Stimulated activated CD4-positive, alpha-beta T cell treated with anti-CD3 and anti-CD28 coated beads, TNF-alpha, amount 100 ng/mL, for 24 hours (primary cell): Measurements from ENCODE around the gene KLRC1.
"Not testable (repeated sequence)": the region's sequence is repeated elsewhere in the genome, so short reads cannot be mapped to it uniquely, and the experiment has no call there.

ENCODE experiments used
- DNase-seq, 3 experiments: peaks; one replicate each; pipeline ENCODE4 v3.0.0-alpha.2; 2020; ENCODE audit warnings: low read depth in 3 of 3

The KLRC1 gene

DNA sequence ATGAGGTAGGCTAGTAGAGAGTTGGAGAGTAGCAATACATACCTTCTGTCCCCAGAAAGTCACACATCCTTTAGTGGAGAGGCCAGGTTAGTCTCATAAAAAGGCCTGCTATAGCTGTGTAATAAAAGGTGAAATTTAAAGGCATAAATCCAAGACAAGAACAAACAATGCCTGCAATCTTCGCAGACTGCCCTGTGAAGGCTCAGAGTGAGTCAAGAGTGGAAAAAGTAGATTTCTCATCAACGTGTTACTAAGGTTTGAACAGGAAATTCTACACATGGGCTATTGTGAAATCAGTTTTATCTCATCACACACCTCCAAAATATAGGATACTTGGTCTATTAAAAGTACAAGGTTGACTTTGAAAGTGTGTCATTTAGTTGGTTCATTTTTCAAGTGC lies at the start of gene KLRC1:
TSS of gene KLRC1 (minus strand) at position 222 of the 400 bp plus-strand sequence. CDS start 2,221 bp downstream, outside the sequence.
- no peak for DNase-seq

DNA sequence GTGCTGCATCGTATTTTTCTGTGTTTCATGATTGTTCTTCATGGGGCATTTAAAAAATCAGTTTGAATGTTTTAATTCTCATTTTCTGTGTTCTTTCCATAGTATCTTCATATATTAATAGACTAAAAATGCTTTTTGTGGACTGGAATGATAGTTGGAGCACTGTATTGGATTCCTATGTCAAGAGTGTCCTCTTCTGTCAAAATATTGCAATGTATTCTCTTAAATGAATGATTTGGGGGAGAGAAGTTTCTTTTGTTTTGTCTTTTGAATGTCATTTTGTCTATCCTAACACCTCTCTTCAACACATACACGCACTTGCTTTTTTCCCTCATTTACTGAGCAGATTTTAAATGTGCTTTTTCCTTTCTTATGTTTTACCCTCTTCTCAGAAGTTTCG lies 47.9 kb upstream of the KLRC1 start:
- no peak for DNase-seq

DNA sequence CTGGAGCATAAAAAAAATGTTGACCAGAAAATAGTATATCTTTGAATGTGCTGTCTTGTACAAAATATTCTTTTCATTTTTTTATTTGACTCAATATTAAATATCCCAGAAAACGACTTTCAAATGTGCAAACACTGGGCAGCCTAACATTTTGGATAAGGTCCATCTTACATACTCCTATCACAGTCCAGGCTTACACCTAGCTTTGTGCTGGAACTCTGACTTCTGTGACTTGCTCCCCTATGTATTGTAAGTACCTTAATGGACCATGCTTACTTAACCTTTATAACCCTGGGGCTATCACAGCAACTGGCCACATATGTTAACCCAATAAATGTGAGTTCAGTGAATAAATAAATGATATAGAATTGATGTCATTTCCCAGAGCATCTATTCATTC lies 44.9 kb upstream of the KLRC1 start:
- DNase-seq = no peak

DNA sequence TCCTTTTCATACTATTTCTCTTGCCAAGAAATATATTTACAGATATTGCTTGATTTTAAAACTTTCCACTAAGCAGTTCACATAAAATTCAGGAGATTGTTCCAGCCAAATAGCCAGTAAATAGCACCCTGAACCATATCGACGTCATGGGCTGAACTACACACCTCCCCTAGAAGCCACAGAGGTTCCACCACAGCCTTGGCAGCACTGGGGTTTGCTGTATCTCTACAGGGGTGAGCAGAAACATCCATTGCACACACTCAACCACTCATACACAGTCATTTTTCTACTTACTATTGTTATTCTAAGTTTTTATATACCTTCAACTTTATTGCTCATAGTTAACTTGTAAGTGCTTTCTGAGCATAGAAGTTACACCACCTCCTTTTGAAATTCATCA lies 44.4 kb upstream of the KLRC1 start:
- no peak for DNase-seq

DNA sequence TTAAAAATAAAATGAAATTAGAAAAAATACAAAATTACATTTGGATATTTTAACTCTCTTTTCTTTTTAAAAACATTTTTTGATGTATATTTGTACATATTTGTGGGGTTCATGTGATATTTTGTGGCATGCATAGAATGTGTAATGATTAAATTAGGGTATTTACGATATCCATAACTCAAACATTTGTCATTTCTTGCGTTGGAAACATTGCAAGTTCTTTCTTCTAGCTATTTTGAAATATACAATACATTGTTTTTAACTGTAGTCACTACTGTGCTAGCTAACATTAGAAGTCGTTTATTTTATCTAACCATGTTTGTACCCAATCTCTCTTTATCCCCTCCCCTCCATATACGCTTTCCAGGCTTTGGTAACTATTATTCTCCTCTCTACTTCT lies 38.6 kb upstream of the KLRC1 start:
- DNase-seq = no peak

DNA sequence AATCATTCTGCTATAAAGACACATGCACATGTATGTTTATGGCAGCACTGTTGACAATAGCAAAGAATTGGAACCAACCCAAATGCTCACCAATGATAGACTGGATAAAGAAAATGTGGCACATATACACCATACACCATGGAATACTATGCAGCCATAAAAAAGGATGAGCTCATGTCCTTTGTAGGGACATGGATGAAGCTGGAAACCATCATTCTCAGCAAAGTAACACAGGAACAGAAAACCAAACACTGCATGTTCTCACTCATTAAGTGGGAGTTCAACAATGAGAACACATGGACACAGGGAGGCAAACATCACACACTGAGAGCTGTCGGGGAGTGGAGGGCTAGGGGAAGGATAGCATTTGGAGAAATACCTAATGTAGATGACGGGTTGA lies 34.2 kb upstream of the KLRC1 start:
- not testable (repeated sequence) for DNase-seq

DNA sequence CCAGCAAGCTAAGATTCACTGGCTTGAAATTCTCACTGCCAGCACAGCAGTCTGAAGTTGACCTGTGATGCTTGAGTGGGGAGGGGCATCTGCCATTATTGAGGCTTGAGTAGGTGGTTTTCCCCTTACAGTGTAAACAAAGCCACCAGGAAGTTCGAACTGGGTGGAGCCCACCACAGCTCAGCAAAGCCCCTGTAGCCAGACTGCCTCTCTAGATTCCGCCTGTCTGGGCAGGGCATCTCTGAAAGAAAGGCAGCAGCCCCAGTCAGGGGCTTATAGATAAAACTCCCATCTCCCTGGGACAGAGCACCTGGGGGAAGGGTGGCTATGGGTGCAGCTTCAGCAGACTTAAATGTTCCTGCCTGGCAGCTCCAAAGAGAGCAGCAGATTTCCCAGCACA lies 28.7 kb upstream of the KLRC1 start:
- not testable (repeated sequence) for DNase-seq

DNA sequence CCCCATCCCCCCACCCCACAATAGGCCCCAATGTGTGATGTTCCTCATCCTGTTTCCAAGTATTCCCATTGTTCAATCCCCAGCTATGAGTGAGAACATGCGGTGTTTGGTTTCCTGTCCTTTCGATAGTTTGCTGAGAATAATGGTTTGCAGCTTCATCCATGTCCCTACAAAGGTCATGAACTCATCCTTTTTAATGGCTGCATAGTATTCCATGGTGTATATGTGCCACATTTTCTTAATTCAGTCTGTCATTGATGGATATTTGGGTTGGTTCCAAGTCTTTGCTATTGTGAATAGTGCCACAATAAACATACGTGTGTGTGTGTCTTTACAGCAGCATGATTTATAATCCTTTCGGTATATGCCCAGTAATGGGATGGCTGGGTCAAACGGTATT lies 19.6 kb upstream of the KLRC1 start:
- not testable (repeated sequence) for DNase-seq

DNA sequence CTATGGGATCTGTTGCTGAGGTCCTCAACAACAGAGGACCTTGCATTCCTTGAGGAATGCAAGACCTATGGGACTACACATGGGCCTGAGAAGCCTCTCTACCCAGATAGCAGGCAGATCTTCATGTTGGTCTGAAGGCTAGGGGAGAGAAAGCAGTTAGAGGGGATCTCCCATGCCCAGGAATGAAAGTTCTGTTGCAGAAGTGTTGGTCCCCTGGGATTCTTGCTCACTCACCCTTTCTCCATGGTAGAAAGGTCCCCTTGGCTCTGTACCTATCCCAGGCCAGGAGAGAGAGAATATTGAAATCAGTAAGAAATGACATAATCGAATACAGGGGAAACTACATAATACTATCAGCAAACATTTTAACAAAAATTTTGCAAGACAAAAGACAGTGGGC lies 16.5 kb upstream of the KLRC1 start:
- DNase-seq = no peak

DNA sequence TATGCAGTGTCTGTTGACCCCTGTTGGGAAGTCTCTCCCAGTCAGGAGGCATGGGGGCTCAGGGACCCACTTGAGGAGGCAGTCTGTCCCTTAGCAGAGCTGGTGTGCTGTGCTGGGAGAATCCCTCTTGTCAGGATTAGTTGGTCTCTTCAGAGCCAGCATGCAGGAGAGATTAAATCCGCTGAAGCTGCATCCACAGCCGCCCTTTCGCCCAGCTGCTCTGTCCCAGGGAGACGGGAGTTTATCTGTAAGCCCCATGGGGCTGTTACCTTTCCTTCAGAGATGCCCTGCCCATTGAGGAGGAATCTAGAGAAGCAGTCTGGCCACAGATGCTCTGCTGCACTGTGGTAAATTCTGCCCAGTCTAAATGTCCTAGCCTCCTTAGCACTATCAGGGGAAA lies 13.1 kb upstream of the KLRC1 start:
- no peak for DNase-seq

DNA sequence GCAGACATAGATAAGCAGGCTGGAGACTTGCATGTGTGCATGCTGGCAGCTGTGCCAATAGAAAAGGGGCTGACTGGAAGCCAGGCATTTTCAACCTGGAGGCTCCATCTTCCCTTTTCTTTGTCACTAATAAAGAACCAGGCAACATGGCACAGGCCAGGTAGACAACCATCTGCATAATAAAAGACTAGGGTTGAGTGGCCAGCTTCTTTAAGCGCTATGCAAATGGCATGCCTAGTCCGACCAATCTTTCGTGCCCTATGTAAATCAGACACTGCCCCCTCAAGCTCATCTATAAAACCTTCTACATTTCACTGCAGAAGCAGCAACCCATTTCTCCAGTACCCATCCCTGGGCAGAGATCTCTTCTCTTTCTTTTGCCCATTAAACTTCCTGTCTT lies 4.6 kb upstream of the KLRC1 start:
- no peak for DNase-seq

DNA sequence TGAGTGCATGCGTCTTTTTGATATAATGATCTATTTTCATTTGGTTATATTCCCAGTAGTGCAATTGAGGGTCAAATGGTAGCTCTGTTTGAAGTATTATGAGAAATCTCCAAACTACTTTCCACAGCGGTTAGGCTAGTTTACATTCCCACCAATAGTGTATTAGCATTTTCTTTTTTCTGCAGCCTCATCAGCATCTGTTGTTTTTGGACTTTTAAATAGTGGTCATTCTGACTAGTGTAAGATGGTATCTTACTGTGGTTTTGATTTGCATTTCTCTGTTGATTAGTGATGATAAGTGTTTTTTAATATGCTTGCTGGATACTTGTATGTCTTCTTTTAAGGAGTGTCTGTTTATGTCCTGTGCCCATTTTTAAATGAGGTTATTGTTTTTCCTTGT lies 3.7 kb upstream of the KLRC1 start:
- DNase-seq = no peak

DNA sequence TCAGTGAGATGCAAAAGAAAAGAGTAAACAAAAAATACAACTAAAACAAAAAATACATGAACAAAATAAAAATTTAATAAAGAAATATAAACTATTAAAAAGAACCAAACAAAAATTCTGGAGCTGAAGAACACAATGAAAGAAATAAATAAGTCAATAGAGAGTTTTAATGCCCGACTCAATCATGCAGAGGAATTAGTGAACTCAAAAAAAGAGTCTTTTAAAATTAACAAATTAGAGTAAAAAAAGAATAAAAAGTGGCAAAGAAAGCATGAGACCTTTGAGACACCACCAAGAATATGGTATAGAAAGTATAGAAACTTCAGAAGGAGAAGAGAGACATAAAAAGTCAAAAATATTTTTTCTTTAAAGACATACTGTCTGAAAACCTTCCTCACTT lies 2.6 kb upstream of the KLRC1 start:
- no peak for DNase-seq

DNA sequence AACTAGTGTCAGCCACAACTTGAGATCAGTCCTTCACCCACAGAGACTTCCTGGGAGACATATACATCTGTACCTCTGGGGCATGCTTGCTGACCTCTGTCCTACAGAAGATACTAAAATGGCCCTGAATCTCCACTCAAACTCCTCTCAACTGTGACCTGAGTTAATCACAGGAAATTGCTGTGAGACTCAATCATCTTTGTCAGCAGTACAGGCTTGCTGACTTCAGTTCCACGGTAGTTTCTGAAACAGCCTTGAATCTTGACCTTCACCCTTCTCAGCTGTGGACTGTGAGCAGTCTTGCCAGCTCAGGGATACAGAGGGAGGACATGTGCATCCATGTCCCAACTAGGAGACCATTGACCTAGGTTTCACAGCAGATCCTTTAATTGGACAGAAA lies 1.4 kb upstream of the KLRC1 start:
- DNase-seq = no peak

DNA sequence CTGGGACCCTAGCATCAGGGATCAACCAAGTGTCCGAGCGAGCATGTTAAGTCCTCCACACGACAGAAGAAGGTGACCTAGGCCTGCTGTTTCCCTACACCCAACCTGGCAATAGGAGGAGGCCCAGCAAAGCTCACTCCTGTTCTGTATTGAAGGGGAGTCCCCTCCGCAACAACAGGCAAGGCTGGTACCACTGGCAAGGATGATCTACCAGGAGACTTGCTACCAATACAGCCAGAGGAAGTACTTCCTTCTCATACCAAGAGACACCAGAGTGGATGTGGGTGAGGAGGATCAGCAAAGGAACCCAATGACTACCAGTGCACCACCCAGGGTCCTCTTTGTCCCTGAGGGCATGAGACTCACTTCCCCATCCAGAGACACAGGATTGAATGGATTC lies 4.9 kb downstream of the KLRC1 start:
- no peak for DNase-seq

DNA sequence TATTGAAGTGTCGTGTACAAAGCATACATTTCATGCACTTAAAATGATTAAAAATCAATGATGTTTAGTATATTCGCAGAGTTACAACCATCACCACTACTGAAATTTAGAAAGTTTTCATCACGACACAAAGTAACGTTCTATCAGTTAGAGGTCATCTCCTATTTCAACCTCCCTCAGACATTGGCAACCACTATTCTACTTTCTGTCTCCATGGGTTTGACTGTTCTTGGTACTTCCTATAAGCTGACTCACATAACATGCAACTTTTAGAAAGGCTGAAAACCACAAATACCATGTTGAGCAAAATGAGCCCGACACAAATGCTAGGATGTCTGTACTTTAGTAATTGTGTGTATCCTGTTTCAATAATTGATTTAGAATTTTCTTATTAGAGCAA lies 7.1 kb downstream of the KLRC1 start:
- not testable (repeated sequence) for DNase-seq

DNA sequence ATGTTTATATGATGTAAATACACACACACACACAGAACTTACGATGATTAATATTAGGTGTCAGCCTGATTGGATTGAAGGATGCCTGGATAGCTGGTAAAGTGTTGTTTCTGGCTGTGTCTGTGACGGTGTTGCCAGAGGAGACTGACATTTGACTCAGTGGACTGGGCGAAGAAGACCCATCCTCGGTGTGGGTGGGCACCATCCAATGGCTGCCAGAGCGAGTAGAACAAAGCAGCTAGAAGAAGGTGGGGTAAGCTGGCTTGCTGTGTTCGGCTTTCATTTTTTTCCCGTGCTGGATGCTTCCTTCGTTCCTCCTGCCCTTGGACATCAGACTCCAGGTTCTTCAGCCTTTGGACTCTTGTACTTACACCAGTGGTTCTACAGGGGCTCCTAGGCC lies 12.0 kb downstream of the KLRC1 start:
- DNase-seq = not testable (repeated sequence)

DNA sequence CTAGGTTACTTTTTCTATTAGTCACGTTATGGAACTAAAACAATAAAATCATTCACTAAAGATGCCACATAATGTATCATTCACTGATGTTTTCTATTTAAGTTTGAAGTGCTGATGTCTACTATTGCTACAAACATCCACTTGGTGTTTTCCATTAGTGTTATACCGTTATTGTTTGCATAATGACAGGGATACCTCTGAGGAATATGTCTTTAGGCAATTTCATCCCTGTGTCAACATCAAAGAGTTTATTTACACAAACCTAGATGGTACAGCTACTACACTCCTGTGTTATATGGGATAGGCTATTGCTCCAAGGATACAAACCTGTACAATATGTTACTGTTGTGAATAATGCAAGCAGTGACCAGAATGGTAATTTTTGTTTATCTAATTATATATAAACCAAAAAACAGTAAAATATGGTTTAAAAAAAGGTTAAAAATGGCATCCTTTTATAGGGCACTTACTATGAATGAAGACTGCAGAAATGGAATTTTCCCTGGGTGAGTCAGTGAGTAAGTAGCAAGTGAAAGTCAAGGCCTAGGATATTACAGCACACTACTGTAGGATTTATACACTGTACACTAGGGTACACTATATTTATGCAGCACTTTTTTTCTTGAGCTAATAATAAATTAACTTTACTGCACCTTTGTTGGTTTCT lies 13.4 kb downstream of the KLRC1 start:
- DNase-seq = not testable (repeated sequence)

DNA sequence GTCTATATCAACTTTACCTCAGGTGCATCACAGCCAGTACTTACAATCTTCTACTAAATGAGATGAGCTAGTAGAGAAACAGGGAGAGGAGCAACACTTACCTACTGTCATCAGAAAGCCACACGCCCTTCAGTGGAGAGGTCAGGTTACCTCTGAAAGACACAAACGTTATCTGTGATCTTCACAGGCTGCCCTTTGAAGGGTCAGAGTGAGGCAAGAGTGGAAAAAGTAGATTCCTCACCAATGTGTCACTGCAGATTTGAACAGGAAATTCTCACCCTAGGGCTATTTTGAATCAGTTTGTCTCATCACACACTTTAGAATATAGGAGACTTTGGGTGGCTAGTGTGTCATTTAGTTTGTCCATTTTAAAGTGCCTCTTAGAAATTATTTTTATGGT lies 15.6 kb downstream of the KLRC1 start:
- DNase-seq = not testable (repeated sequence)

DNA sequence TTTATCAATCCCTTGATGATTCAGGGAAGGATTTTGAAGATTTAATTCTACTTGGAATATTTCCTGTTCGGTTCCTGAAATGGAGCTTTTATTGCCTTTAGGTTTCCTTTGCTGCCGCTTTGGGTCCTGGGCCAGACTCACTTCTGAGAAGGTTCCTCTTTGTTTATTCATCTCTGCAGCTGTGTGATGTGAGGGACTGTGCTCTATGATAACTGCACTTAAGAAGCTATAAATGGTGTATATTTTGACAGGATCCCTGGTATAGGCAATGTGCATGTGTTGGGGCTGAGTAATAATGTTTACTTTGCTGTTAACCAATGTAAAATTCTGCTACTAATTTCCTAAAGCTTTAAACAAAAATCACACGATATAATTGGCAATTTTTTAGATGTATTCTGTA lies 17.4 kb downstream of the KLRC1 start, which contains the start of gene KLRC2:
TSS of gene KLRC2 (minus strand) at position 195 of the 400 bp plus-strand sequence. CDS start at position 171, 24 bp downstream.
- not testable (repeated sequence) for DNase-seq

DNA sequence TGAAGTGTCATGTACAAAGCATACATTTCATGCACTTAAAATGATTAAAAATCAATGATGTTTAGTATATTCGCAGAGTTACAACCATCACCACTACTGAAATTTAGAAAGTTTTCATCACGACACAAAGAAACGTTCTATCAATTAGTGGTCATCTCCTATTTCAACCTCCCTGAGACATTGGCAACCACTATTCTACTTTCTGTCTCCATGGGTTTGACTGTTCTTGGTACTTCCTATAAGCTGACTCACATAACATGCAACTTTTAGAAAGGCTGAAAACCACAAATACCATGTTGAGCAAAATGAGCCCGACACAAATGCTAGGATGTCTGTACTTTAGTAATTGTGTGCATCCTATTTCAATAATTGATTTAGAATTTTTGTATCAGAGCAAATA lies 22.6 kb downstream of the KLRC1 start:
- not testable (repeated sequence) for DNase-seq

DNA sequence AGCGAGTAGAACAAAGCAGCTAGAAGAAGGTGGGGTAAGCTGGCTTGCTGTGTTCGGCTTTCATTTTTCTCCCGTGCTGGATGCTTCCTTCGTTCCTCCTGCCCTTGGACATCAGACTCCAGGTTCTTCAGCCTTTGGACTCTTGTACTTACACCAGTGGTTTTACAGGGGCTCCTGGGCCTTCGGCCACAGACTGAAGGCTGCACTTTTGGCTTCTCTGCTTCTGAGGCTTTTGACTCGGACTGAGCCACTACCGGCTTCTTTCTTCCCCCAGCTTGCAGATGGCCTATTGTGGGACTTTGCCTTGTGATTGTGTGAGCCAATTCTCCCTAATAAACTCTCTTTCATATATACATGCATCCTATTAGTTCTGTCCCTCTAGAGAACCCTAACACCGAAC lies 27.2 kb downstream of the KLRC1 start:
- DNase-seq = not testable (repeated sequence)

DNA sequence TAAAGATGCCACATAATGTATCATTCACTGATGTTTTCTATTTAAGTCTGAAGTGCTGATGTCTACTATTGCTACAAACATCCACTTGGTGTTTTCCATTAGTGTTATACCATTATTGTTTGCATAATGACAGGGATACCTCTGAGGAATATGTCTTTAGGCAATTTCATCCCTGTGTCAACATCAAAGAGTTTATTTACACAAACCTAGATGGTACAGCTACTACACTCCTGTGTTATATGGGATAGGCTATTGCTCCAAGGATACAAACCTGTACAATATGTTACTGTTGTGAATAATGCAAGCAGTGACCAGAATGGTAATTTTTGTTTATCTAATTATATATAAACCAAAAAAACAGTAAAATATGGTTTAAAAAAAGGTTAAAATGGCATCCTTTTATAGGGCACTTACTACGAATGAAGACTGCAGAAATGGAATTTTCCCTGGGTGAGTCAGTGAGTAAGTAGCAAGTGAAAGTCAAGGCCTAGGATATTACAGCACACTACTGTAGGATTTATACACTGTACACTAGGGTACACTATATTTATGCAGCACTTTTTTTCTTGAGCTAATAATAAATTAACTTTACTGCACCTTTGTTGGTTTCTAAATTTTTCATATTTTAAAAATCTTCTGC lies 28.8 kb downstream of the KLRC1 start:
- not testable (repeated sequence) for DNase-seq

DNA sequence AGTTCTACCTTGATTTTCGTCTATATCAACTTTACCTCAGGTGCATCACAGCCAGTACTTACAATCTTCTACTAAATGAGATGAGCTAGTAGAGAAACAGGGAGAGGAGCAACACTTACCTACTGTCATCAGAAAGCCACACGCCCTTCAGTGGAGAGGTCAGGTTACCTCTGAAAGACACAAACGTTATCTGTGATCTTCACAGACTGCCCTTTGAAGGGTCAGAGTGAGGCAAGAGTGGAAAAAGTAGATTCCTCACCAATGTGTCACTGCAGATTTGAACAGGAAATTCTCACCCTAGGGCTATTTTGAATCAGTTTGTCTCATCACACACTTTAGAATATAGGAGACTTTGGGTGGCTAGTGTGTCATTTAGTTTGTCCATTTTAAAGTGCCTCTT lies 31.0 kb downstream of the KLRC1 start:
- not testable (repeated sequence) for DNase-seq
